Bronchial epithelial cell (primary cell): ENCODE measurements around the gene BPIFA1. TPM values are rescaled to one million over a fixed set of nuclear protein-coding genes. Genes with fewer than 3 reads are reported as not detected.

Experiments
- DNase-seq: peaks from one replicate; pipeline ENCODE4 v3.0.0-alpha.2; 2010; ENCODE audit warnings: low read depth
- FAIRE-seq: peaks from 2 replicates; lab custom pipeline; 2011; peaks lifted over from hg19 to GRCh38; lab: Jason Lieb, UNC
- H3K27me3 ChIP-seq: 2 replicates; pipeline ENCODE4 v1.5.1; 2011; ENCODE audit warnings: low read length; ENCODE audit not compliant: control insufficient read depth, insufficient read depth
- H3K36me3 ChIP-seq: 2 replicates; pipeline ENCODE4 v1.5.1; 2011; ENCODE audit warnings: low read length; ENCODE audit not compliant: control insufficient read depth, insufficient read depth
- H3K4me3 ChIP-seq: 2 replicates; pipeline ENCODE4 v1.5.1; 2011; ENCODE audit warnings: mild to moderate bottlenecking, low read depth, low read length, control low read depth
- total RNA-seq: library from RNA; depleted of rRNA; stranded (reverse); fragments of >200 nt; gene quantifications from 2 replicates; pipeline ENCODE4 v1.2.1, GENCODE V29; 2014
- TF ChIP-seq, protein P1 (sequence below): IDR thresholded peaks from 2 replicates; pipeline ENCODE4 v1.5.1; 2011; ENCODE audit warnings: mild to moderate bottlenecking, moderate library complexity, low read length, control low read depth, inconsistent platforms; ENCODE audit not compliant: insufficient read depth, severe bottlenecking

BPIFA1 gene
- total RNA-seq, 1 donor from 2014 or later: not detected

GRCh38 chr20:33263784-33264183 lies 28.0 kb downstream of the BPIFA1 start:
- FAIRE-seq (no peak), DNase-seq (no peak)
- Histone ChIP-seq H3K4me3 (no peak overlapping the region), H3K27me3 (no peaks in the 10 kb centered on the region), H3K36me3 (no peaks in the 10 kb centered on the region)
- TF ChIP-seq, protein P1, sequence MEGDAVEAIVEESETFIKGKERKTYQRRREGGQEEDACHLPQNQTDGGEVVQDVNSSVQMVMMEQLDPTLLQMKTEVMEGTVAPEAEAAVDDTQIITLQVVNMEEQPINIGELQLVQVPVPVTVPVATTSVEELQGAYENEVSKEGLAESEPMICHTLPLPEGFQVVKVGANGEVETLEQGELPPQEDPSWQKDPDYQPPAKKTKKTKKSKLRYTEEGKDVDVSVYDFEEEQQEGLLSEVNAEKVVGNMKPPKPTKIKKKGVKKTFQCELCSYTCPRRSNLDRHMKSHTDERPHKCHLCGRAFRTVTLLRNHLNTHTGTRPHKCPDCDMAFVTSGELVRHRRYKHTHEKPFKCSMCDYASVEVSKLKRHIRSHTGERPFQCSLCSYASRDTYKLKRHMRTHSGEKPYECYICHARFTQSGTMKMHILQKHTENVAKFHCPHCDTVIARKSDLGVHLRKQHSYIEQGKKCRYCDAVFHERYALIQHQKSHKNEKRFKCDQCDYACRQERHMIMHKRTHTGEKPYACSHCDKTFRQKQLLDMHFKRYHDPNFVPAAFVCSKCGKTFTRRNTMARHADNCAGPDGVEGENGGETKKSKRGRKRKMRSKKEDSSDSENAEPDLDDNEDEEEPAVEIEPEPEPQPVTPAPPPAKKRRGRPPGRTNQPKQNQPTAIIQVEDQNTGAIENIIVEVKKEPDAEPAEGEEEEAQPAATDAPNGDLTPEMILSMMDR: no peak

GRCh38 chr20:33267701-33268100 lies 31.9 kb downstream of the BPIFA1 start:
- DNase-seq (no peak), FAIRE-seq (no peak)
- Histone ChIP-seq H3K36me3 (no peaks in the 10 kb centered on the region), H3K4me3 (no peak overlapping the region), H3K27me3 (no peaks in the 10 kb centered on the region)
- TF ChIP-seq, protein P1: no peak

DNA sequence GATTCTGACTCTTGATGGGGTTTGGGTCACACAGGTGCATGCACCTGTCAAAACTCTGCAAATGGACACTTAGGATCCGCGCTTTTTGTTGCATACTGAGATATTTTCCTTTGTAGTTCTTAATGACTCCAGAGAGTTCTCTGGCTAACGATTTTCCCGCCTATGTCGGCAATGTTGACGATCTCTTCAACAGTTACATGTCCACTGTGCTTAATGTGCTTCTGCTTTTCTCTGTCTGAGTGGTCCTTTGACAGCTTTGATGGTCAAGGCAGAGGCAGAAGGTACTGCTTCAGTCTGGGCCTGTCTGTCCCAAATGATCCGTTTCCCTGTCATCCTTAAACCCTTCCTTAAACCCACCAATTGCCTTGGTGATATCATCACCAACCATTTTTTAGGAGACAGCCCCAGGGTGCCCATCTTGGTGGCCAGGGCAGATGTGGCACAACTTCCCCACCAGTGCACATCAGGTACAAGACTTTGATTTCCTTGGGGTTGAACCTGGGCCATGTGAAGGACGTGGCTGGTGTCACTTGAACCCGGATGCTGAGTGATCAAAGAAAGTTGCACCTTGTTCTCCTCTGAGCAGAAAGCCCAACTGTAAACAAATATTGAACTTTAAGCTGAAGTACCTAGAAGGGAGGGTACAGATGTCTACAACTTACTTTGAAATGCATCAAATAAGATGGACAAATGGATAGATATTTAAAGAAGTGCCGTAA lies 36.5 kb downstream of the BPIFA1 start:
- DNase-seq (no peak), FAIRE-seq (peak; percentile 40)
- H3K27me3 ChIP-seq: peaks cover 4% of the 10 kb centered on the region
- no peak overlapping the region for H3K4me3 ChIP-seq
- TF ChIP-seq, protein P1: no peak
- H3K36me3 ChIP-seq: no peaks in the 10 kb centered on the region

GRCh38 chr20:33273117-33273851 lies 37.5 kb downstream of the BPIFA1 start:
- H3K27me3 ChIP-seq: peaks cover 4% of the 10 kb centered on the region

DNA sequence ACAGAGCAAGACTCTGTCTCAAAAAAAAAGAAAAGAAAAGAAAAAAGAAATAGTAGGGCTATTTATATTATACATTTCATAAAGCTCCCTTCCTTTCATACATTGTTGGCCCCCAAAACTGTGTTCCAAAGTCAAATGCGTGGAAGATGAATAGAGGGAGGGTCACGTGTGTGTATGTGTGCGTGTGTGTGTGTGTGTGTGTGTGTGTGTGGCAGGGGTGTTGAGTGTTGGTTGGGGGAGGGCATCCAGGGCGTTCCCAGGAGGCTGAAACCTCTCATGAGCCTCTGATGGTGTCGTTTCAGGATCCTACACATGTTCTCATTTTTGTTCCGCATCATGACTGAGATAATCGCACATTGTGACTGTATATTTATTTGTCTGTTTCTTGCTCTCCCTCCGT lies 39.4 kb downstream of the BPIFA1 start:
- Histone ChIP-seq H3K27me3 (peaks cover 7% of the 10 kb centered on the region), H3K36me3 (no peaks in the 10 kb centered on the region), H3K4me3 (no peak overlapping the region)
- TF ChIP-seq, protein P1: no peak
- DNase-seq (no peak), FAIRE-seq (no peak)

More at GRCh38 chr20:33273117-33273851, 37.5 kb downstream of the BPIFA1 start:
- TF ChIP-seq, protein P1: no peak
- no peak for FAIRE-seq
- no peak overlapping the region for H3K4me3 ChIP-seq
- no peaks in the 10 kb centered on the region for H3K36me3 ChIP-seq
- DNase-seq: no peak
